Sigmoid colon (tissue), 7 donors: ENCODE results near the gene NOS3. TPM values are rescaled to one million over a fixed set of nuclear protein-coding genes. Genes with fewer than 3 reads are reported as not detected.

Source experiments
- DNase-seq: peaks from one replicate; pipeline ENCODE4 v3.0.0-alpha.2; 2019
- H3K27ac ChIP-seq, 4 donors: fragments of 200-600 bp; sonication (generic); one replicate each; pipeline ENCODE4 v1.5.1; 2016 to 2019; ENCODE audit warnings: mild to moderate bottlenecking in 1 of 4
- H3K27me3 ChIP-seq, 3 donors: fragments of 200-600 bp; sonication (generic); one replicate each; pipeline ENCODE4 v1.5.1; 2019; ENCODE audit warnings: mild to moderate bottlenecking in 1 of 3
- H3K36me3 ChIP-seq, 4 donors: fragments of 200-600 bp; sonication (generic); one replicate each; pipeline ENCODE4 v1.5.1; 2016 to 2019
- H3K4me1 ChIP-seq, 4 donors: fragments of 200-600 bp; sonication (generic); one replicate each; pipeline ENCODE4 v1.5.1; 2017 to 2019
- H3K4me3 ChIP-seq, 4 donors: fragments of 200-600 bp; sonication (generic); one replicate each; pipeline ENCODE4 v1.5.1; 2017 to 2019; ENCODE audit warnings: mild to moderate bottlenecking in 2 of 4, moderate library complexity in 1 of 4
- H3K9me3 ChIP-seq, 4 donors: fragments of 200-600 bp in 3 of 4; sonication (generic) in 3 of 4; one replicate each; pipeline versions ENCODE4 v1.5.1 to v1.6.1; 2013 to 2019
- CTCF ChIP-seq, 4 experiments: fragments of 450-650 bp in 3 of 4; fragments of 200-600 bp in 1 of 4; IDR thresholded peaks; one replicate each; pipeline ENCODE4 v1.5.1; 2016 to 2019; ENCODE audit warnings: antibody characterized with exemption in 4 of 4, mild to moderate bottlenecking in 3 of 4, moderate library complexity in 2 of 4
- EP300 ChIP-seq, 4 donors: sonication (generic); formaldehyde crosslinking; IDR thresholded peaks; one replicate each; pipeline ENCODE4 v1.6.1; 2017; ENCODE audit warnings: antibody characterized with exemption in 4 of 4
- POLR2A ChIP-seq, 2 donors: fragments of 450-650 bp; IDR thresholded peaks; one replicate each; pipeline ENCODE4 v1.6.1; 2016; ENCODE audit warnings: antibody characterized with exemption in 2 of 2, mild to moderate bottlenecking in 2 of 2, moderate library complexity in 2 of 2
- POLR2AphosphoS5 ChIP-seq, 4 donors: sonication (generic); formaldehyde crosslinking; IDR thresholded peaks; one replicate each; pipeline ENCODE4 v1.6.1; 2017; ENCODE audit warnings: antibody characterized with exemption in 4 of 4
- WGBS, 2 donors: extraction: QIAGEN DNeasy Blood & Tissue Kit; methylation state at CpG; one replicate each; pipeline ENCODE4 v1.1.7; 2013; 5-methylcytosine and 5-hydroxymethylcytosine counted together
- intact Hi-C: fragments of 100-400 bp; cut with DNase I; formaldehyde crosslinking; loops from one replicate; pipeline ENCODE4 v1.15.1; 2023
- polyA plus RNA-seq, 3 donors: library from polyadenylated mRNA; stranded (reverse); fragments of 200-250 nt; gene quantifications; one replicate each; pipeline ENCODE4 v1.2.3, GENCODE V29; 2013
- total RNA-seq, 4 donors: library from RNA; depleted of rRNA; stranded (reverse); fragments of >200 nt; gene quantifications; one replicate each; pipeline ENCODE4 v1.1.0, GENCODE V29; 2016
- donor health status: healthy with polysubstance abuse.
- donor health status: Bipolar disorder and iron deficiency.
- donor health status: healthy.

Gene NOS3
- total and polyA plus RNA-seq, 7 donors, result 0.23 to 7.2 (median 1.8) TPM

DNA sequence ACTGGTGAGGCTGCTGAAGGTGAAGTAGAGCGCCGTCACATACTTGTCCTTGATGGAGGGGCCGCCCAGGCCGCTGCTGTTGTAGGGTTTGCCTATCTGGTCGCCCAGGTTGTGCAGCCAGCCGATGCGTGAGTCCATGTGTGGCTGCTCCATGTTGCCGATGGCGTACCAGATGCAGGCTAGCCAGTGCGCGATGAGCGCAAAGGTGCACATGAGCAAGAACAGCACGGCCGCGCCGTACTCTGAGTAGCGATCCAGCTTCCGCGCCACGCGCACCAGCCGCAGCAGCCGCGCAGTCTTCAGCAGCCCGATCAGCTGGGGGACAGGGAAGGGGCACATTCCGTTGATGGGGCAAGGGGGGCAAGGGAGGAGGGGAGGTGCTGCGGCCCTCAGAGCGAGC lies 39.3 kb upstream of the NOS3 start:
- TF ChIP-seq EP300 (IDR thresholded peaks at IDR 0.05), result no peak
- no peak for TF ChIP-seq CTCF (IDR thresholded peaks at IDR 0.05)
- no peak for TF ChIP-seq POLR2A (IDR thresholded peaks at IDR 0.05)
- no peak for TF ChIP-seq POLR2AphosphoS5 (IDR thresholded peaks at IDR 0.05)

GRCh38 chr7:150952331-150953050 lies 38.3 kb upstream of the NOS3 start:
- Histone ChIP-seq H3K9me3 (no peaks in the 10 kb centered on the region), H3K4me1 (peaks cover 0 to 95% (median 79%) of the 10 kb centered on the region in 4 donors), H3K27me3 (no peaks in the 10 kb centered on the region), H3K4me3 (peak overlapping the region in 3 of 4 donors; percentile 24 to 59 (median 50)), H3K36me3 (peaks cover 18 to 39% (median 26%) of the 10 kb centered on the region in 4 donors), H3K27ac (peak overlapping the region in 3 of 4 donors; percentile 90 to 97 (median 94))
- TF ChIP-seq POLR2AphosphoS5 (IDR thresholded peaks at IDR 0.05) (no peak), POLR2A (IDR thresholded peaks at IDR 0.05) (no peak), CTCF (IDR thresholded peaks at IDR 0.05) (no peak), EP300 (IDR thresholded peaks at IDR 0.05) (no peak)
- intact Hi-C loops, result no loop called here
- peak; percentile 66 for DNase-seq
- 88 to 90% methylated on average over 33 of the region's 33 CpGs for WGBS, 2 donors

More for the DNA sequence above, 39.3 kb upstream of the NOS3 start:
- DNase-seq, result peak; percentile 56
- H3K36me3 ChIP-seq, result peaks cover 18 to 35% (median 26%) of the 10 kb centered on the region in 4 donors
- peak overlapping the region in 2 of 4 donors; percentile 90 to 94 for H3K27ac ChIP-seq
- no peaks in the 10 kb centered on the region for H3K9me3 ChIP-seq
- H3K4me1 ChIP-seq, result peaks cover 0 to 95% (median 79%) of the 10 kb centered on the region in 4 donors
- no peaks in the 10 kb centered on the region for H3K27me3 ChIP-seq
- 96 to 98% methylated on average over 28 of the region's 28 CpGs for WGBS, 2 donors
- intact Hi-C loops, result no loop called here
- no peak overlapping the region for H3K4me3 ChIP-seq

GRCh38 chr7:150953061-150953997 lies 37.5 kb upstream of the NOS3 start:
- no peak for TF ChIP-seq POLR2AphosphoS5 (IDR thresholded peaks at IDR 0.05)
- no peak for TF ChIP-seq CTCF (IDR thresholded peaks at IDR 0.05)
- TF ChIP-seq EP300 (IDR thresholded peaks at IDR 0.05), result no peak
- no peak for TF ChIP-seq POLR2A (IDR thresholded peaks at IDR 0.05)
- 89 to 93% methylated on average over 17 of the region's 17 CpGs for WGBS, 2 donors

GRCh38 chr7:150954201-150954985 lies 36.4 kb upstream of the NOS3 start:
- H3K9me3 ChIP-seq, result no peaks in the 10 kb centered on the region
- DNase-seq, result peak; percentile 69
- 85 to 88% methylated on average over 9 of the region's 9 CpGs for WGBS, 2 donors
- no peaks in the 10 kb centered on the region for H3K27me3 ChIP-seq
- peaks cover 0 to 82% (median 65%) of the 10 kb centered on the region in 4 donors for H3K4me1 ChIP-seq
- H3K36me3 ChIP-seq, result peaks cover 18 to 41% (median 26%) of the 10 kb centered on the region in 4 donors
- H3K4me3 ChIP-seq, result peak overlapping the region; percentile 18 to 59 (median 48)
- H3K27ac ChIP-seq, result peak overlapping the region; percentile 77 to 97 (median 92)
- TF ChIP-seq EP300 (IDR thresholded peaks at IDR 0.05) (no peak), CTCF (IDR thresholded peaks at IDR 0.05) (no peak), POLR2A (IDR thresholded peaks at IDR 0.05) (no peak), POLR2AphosphoS5 (IDR thresholded peaks at IDR 0.05) (no peak)
- intact Hi-C loops, result no loop called here

More at GRCh38 chr7:150953061-150953997, 37.5 kb upstream of the NOS3 start:
- Histone ChIP-seq H3K27ac (peak overlapping the region in 3 of 4 donors; percentile 90 to 97 (median 94)), H3K9me3 (no peaks in the 10 kb centered on the region), H3K4me3 (peak overlapping the region; percentile 18 to 59 (median 37)), H3K4me1 (peaks cover 0 to 90% (median 74%) of the 10 kb centered on the region in 4 donors), H3K27me3 (no peaks in the 10 kb centered on the region), H3K36me3 (peaks cover 18 to 43% (median 26%) of the 10 kb centered on the region in 4 donors)
- intact Hi-C loops, result no loop called here
- peak; percentile 75 for DNase-seq
